Mesenchymal stem cell (in vitro differentiated cells and primary cell): ENCODE measurements around the gene COQ10A.

Source experiments
- DNase-seq: peaks from one replicate; pipeline ENCODE4 v3.0.0-alpha.2; 2013
- H2AFZ ChIP-seq: one replicate; pipeline ENCODE4 v1.6.1; 2013; ENCODE audit warnings: low read depth, mild to moderate bottlenecking, control low read depth, inconsistent platforms, low read length, moderate library complexity
- H2AK5ac ChIP-seq: 2 replicates; pipeline ENCODE4 v1.6.1; 2013; ENCODE audit warnings: low read length, moderate library complexity, mild to moderate bottlenecking, inconsistent platforms; ENCODE audit not compliant: severe bottlenecking
- H2BK120ac ChIP-seq: one replicate; pipeline ENCODE4 v1.6.1; 2013; ENCODE audit warnings: low read depth, mild to moderate bottlenecking, inconsistent platforms, low read length, moderate library complexity
- H2BK12ac ChIP-seq, 2 experiments: one replicate each; pipeline ENCODE4 v1.6.1; 2013; ENCODE audit warnings: inconsistent platforms in 2 of 2, low read length in 2 of 2, mild to moderate bottlenecking in 2 of 2, moderate library complexity in 2 of 2, control low read depth in 1 of 2
- H2BK15ac ChIP-seq: one replicate; pipeline ENCODE4 v1.6.1; 2013; ENCODE audit warnings: mild to moderate bottlenecking, low read depth, inconsistent platforms; ENCODE audit not compliant: poor library complexity, severe bottlenecking
- H2BK5ac ChIP-seq: 2 replicates; pipeline ENCODE4 v1.6.1; 2013; ENCODE audit warnings: low read depth, mild to moderate bottlenecking, low read length, control low read depth, inconsistent platforms; ENCODE audit not compliant: poor library complexity, severe bottlenecking
- H3K14ac ChIP-seq, 2 experiments: one replicate each; pipeline ENCODE4 v1.6.1; 2013; ENCODE audit warnings: inconsistent platforms in 2 of 2, low read length in 2 of 2, control low read depth in 1 of 2, mild to moderate bottlenecking in 1 of 2, moderate library complexity in 1 of 2
- H3K18ac ChIP-seq, 2 experiments: one replicate each; pipeline ENCODE4 v1.6.1; 2013; ENCODE audit warnings: inconsistent platforms in 2 of 2, low read length in 2 of 2, control low read depth in 1 of 2, low read depth in 1 of 2, mild to moderate bottlenecking in 1 of 2
- H3K23ac ChIP-seq, 2 experiments: one replicate each; pipeline ENCODE4 v1.6.1; 2013; ENCODE audit warnings: inconsistent platforms in 2 of 2, low read length in 2 of 2, mild to moderate bottlenecking in 2 of 2, moderate library complexity in 2 of 2, control low read depth in 1 of 2
- H3K27ac ChIP-seq: 2 replicates; pipeline ENCODE4 v1.5.1; 2013; ENCODE audit warnings: mild to moderate bottlenecking, moderate library complexity, low read length, control low read depth, inconsistent platforms; ENCODE audit not compliant: poor library complexity, severe bottlenecking
- H3K27me3 ChIP-seq, 2 experiments: 2 replicates each; pipeline versions ENCODE4 v1.6.1 to v1.7.0; 2013; ENCODE audit warnings: low read length in 2 of 2, mild to moderate bottlenecking in 2 of 2, moderate library complexity in 2 of 2, control low read depth in 1 of 2, inconsistent platforms in 1 of 2; ENCODE audit not compliant: control insufficient read depth in 1 of 2, insufficient read depth in 1 of 2
- H3K36me3 ChIP-seq, 2 experiments: 2 replicates each; pipeline versions ENCODE4 v1.6.1 to v1.7.0; 2013; ENCODE audit warnings: low read length in 2 of 2, control low read depth in 1 of 2, inconsistent platforms in 1 of 2, low read depth in 1 of 2, mild to moderate bottlenecking in 1 of 2; ENCODE audit not compliant: insufficient read depth in 2 of 2, control insufficient read depth in 1 of 2
- H3K4ac ChIP-seq, 2 experiments: one replicate each; pipeline ENCODE4 v1.6.1; 2013; ENCODE audit warnings: inconsistent platforms in 2 of 2, low read length in 2 of 2, mild to moderate bottlenecking in 2 of 2, moderate library complexity in 2 of 2, control low read depth in 1 of 2, low read depth in 1 of 2
- H3K4me1 ChIP-seq: 2 replicates; pipeline ENCODE4 v1.6.1; 2013; ENCODE audit warnings: low read depth, low read length, control low read depth; ENCODE audit not compliant: control insufficient read depth, insufficient read depth
- H3K4me2 ChIP-seq: 2 replicates; pipeline ENCODE4 v1.6.1; 2013; ENCODE audit warnings: low read length, mild to moderate bottlenecking, inconsistent platforms; ENCODE audit not compliant: poor library complexity, severe bottlenecking
- H3K4me3 ChIP-seq, 2 experiments: 2 replicates each; pipeline versions ENCODE4 v1.5.1 to v1.7.0; 2013; ENCODE audit warnings: low read length in 2 of 2, mild to moderate bottlenecking in 2 of 2, control low read depth in 1 of 2, low read depth in 1 of 2; ENCODE audit not compliant: insufficient read depth in 1 of 2
- H3K79me1 ChIP-seq: replicated peaks from 2 replicates; pipeline ENCODE4 v1.6.1; 2013; ENCODE audit warnings: mild to moderate bottlenecking, control low read depth, low read length, inconsistent platforms; ENCODE audit not compliant: poor library complexity, severe bottlenecking
- H3K9ac ChIP-seq: 2 replicates; pipeline ENCODE4 v1.7.0; 2013; ENCODE audit warnings: mild to moderate bottlenecking, low read length, moderate library complexity
- H3K9me3 ChIP-seq: 2 replicates; pipeline ENCODE4 v1.7.0; 2013; ENCODE audit warnings: mild to moderate bottlenecking, low read length; ENCODE audit not compliant: control insufficient read depth
- H4K8ac ChIP-seq: one replicate; pipeline ENCODE4 v1.6.1; 2013; ENCODE audit warnings: inconsistent platforms, mild to moderate bottlenecking, low read length, moderate library complexity
- H4K91ac ChIP-seq: one replicate; pipeline ENCODE4 v1.6.1; 2013; ENCODE audit warnings: mild to moderate bottlenecking, low read length, inconsistent platforms
- WGBS: methylation state at CpG from one replicate; pipeline ENCODE4 v1.1.7; 2013; ENCODE audit warnings: mixed read lengths; 5-methylcytosine and 5-hydroxymethylcytosine counted together

The COQ10A gene

DNA sequence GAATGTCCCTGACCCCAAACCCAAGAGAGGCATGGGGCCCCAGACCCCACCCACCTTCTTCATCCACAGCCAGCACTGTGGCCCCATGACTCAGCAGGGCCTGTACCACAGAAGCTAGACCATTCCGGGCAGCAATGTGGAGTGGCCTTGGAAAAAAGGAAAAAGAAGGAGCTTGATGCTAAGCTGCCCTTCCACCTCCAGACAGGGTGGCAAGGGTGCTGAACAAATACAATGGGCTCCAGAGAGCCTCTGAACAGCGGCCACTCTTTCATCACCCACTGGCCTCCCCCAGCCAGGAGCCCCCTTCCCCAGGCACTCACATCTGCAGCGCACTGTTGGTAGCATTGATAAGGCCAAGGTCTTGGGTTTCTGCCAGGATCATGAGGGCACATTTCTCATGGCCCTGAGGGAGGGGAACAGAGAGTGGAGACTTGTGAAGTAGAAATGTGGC is 23.0 kb upstream of the COQ10A start:
- no peak overlapping the region for H3K4me2 ChIP-seq
- 65% methylated on average over 3 of the region's 3 CpGs for WGBS
- H3K18ac ChIP-seq: no peak overlapping the region
- H4K91ac ChIP-seq: no peak overlapping the region
- no peak overlapping the region for H3K14ac ChIP-seq
- no peak overlapping the region for H3K27ac ChIP-seq
- H3K79me1 ChIP-seq: peaks cover 63% of the 10 kb centered on the region
- H3K9me3 ChIP-seq: no peaks in the 10 kb centered on the region
- H3K27me3 ChIP-seq: no peaks in the 10 kb centered on the region
- H2BK15ac ChIP-seq: no peak overlapping the region
- H4K8ac ChIP-seq: peak overlapping the region; percentile 1
- H2BK120ac ChIP-seq: no peak overlapping the region
- H3K4me1 ChIP-seq: peaks cover 11% of the 10 kb centered on the region
- no peak overlapping the region for H3K23ac ChIP-seq
- no peak overlapping the region for H2BK12ac ChIP-seq
- H3K4ac ChIP-seq: peak overlapping the region in 1 of 2 experiments; percentile 15
- H2AFZ ChIP-seq: no peak overlapping the region
- H3K9ac ChIP-seq: peak overlapping the region; percentile 40
- no peak overlapping the region for H2BK5ac ChIP-seq
- H2AK5ac ChIP-seq: no peak overlapping the region
- H3K4me3 ChIP-seq: no peak overlapping the region
- peaks cover 92 to 93% of the 10 kb centered on the region in 2 experiments for H3K36me3 ChIP-seq
- DNase-seq: no peak

DNA sequence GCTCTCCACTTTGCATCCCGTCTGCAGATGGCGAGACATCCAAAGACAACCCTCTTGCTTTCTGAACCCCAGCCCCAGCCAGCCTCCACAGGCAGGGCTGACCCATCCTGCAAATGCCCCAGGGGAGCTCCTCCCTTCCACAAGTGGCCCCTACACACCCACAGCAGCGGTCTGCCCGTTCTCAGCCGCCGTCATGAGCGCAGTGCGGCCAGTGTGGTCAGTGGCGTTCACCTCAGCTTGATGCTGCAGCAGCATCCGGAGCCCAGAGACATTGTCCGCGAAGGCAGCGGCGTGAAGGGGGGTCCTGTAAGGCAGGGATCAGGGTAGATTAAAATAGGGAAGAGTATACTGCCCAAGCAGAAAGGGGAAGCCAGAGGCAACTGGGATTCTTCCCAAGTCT is 22.2 kb upstream of the COQ10A start:
- Histone ChIP-seq H4K8ac (no peak overlapping the region), H2AFZ (no peak overlapping the region), H3K27ac (no peak overlapping the region), H3K27me3 (no peaks in the 10 kb centered on the region), H3K4me1 (peaks cover 11% of the 10 kb centered on the region), H3K14ac (no peak overlapping the region), H3K4me3 (no peak overlapping the region), H3K23ac (no peak overlapping the region), H3K4ac (no peak overlapping the region), H3K4me2 (no peak overlapping the region), H2BK15ac (no peak overlapping the region), H3K79me1 (peaks cover 64% of the 10 kb centered on the region), H4K91ac (peak overlapping the region; percentile 52), H2BK5ac (no peak overlapping the region), H3K9ac (peak overlapping the region; percentile 40), H3K9me3 (no peaks in the 10 kb centered on the region), H2AK5ac (no peak overlapping the region), H3K18ac (no peak overlapping the region), H3K36me3 (peaks cover 90 to 92% of the 10 kb centered on the region in 2 experiments), H2BK120ac (no peak overlapping the region), H2BK12ac (no peak overlapping the region)
- no peak for DNase-seq
- WGBS: 95% methylated on average over 14 of the region's 14 CpGs

DNA sequence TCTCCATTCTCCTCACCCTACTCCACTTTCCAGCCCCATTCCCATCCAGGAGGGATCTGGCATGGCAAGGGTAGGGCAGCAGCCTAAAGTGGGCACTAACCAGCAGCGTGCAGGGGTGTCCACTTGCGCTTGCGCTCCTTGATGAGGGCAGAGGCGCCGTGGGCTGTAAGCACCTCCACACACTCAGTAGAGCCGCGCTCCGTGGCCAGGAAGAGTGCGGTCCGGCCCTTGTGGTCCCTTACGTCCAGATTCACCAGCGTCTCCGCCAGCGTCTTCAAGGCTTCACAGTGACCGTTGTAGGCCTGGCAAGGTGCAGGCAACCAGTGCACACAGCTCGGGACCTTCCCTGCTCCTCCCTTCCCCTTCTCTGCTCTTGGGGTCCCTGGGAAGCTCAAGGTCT is 18.8 kb upstream of the COQ10A start:
- H2AK5ac ChIP-seq: no peak overlapping the region
- H3K79me1 ChIP-seq: peaks cover 55% of the 10 kb centered on the region
- no peak for DNase-seq
- H3K4ac ChIP-seq: no peak overlapping the region
- H3K36me3 ChIP-seq: peaks cover 85 to 88% of the 10 kb centered on the region in 2 experiments
- peaks cover 11% of the 10 kb centered on the region for H3K4me1 ChIP-seq
- H2BK12ac ChIP-seq: no peak overlapping the region
- H3K14ac ChIP-seq: no peak overlapping the region
- no peak overlapping the region for H3K4me2 ChIP-seq
- no peak overlapping the region for H4K8ac ChIP-seq
- no peaks in the 10 kb centered on the region for H3K9me3 ChIP-seq
- H4K91ac ChIP-seq: no peak overlapping the region
- H2BK120ac ChIP-seq: no peak overlapping the region
- no peak overlapping the region for H3K18ac ChIP-seq
- no peak overlapping the region for H3K9ac ChIP-seq
- H3K27me3 ChIP-seq: no peaks in the 10 kb centered on the region
- over 99% methylated on average over 16 of the region's 16 CpGs for WGBS
- H3K27ac ChIP-seq: no peak overlapping the region
- no peak overlapping the region for H2BK5ac ChIP-seq
- H3K4me3 ChIP-seq: no peak overlapping the region
- no peak overlapping the region for H2AFZ ChIP-seq
- no peak overlapping the region for H2BK15ac ChIP-seq
- H3K23ac ChIP-seq: no peak overlapping the region

DNA sequence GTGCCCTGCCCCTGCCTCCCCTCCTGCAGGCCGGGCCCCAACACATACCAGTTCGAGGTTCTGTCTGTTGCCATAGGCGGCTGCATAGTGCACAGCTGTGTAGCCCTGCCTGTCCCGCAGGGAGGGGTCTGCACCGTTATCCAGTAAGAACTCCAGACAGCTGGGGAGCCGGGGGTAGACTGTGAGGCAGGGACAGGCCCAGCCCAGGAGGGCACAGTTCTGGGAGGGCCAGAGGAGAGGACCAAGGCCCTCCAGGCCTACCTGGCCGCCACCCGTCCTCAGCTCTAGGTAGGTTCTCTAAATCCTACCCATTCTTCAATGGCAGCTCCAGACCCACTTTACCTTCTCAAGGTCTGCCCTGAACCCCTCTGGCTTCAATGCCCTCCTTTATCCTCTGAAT is 18.0 kb upstream of the COQ10A start:
- H2AK5ac ChIP-seq: no peak overlapping the region
- WGBS: 99% methylated on average over 8 of the region's 8 CpGs
- H3K27ac ChIP-seq: no peak overlapping the region
- H2BK120ac ChIP-seq: no peak overlapping the region
- no peak overlapping the region for H4K8ac ChIP-seq
- H3K18ac ChIP-seq: no peak overlapping the region
- H2BK12ac ChIP-seq: no peak overlapping the region
- DNase-seq: no peak
- no peak overlapping the region for H3K4me2 ChIP-seq
- H3K23ac ChIP-seq: peak overlapping the region in 1 of 2 experiments; percentile 27
- no peaks in the 10 kb centered on the region for H3K27me3 ChIP-seq
- no peak overlapping the region for H2AFZ ChIP-seq
- no peaks in the 10 kb centered on the region for H3K9me3 ChIP-seq
- H4K91ac ChIP-seq: no peak overlapping the region
- H3K36me3 ChIP-seq: peaks cover 85 to 88% of the 10 kb centered on the region in 2 experiments
- peaks cover 11% of the 10 kb centered on the region for H3K4me1 ChIP-seq
- no peak overlapping the region for H2BK5ac ChIP-seq
- H3K4me3 ChIP-seq: no peak overlapping the region
- H3K14ac ChIP-seq: no peak overlapping the region
- no peak overlapping the region for H3K9ac ChIP-seq
- H3K79me1 ChIP-seq: peaks cover 57% of the 10 kb centered on the region
- peak overlapping the region; percentile 41 for H2BK15ac ChIP-seq
- H3K4ac ChIP-seq: no peak overlapping the region
